ENCODE data around the gene GPATCH4.
"Not testable (repeated sequence)": the region's sequence is repeated elsewhere in the genome, so short reads cannot be mapped to it uniquely, and the experiment has no call there.

GPATCH4 gene

GRCh38 chr1:156594190-156594589 is 7.1 kb downstream of the GPATCH4 start:
- no peak for DNase-seq

GRCh38 chr1:156593661-156593989 is 7.7 kb downstream of the GPATCH4 start:
- DNase-seq = no peak

- DNase-seq = no peak
These were observed 8.2 kb downstream of the GPATCH4 start for GRCh38 chr1:156592910-156593660.

- DNase-seq = no peak
These were observed 8.9 kb downstream of the GPATCH4 start for GRCh38 chr1:156592158-156592909.

GRCh38 chr1:156591432-156592157 is 9.7 kb downstream of the GPATCH4 start, which contains the start of gene NAXE:
NAXE (plus strand) TSS chr1:156591776; CDS start chr1:156591805, 29 bp downstream.
- DNase-seq = peak; percentile 83

GRCh38 chr1:156591181-156591431 is 10.2 kb downstream of the GPATCH4 start:
- no peak for DNase-seq

GRCh38 chr1:156590326-156591180 is 10.7 kb downstream of the GPATCH4 start:
- DNase-seq = no peak

- DNase-seq = no peak
These were observed 11.7 kb downstream of the GPATCH4 start for GRCh38 chr1:156589546-156589945.

- DNase-seq = not testable (repeated sequence)
These were observed 13.4 kb downstream of the GPATCH4 start for GRCh38 chr1:156587927-156588326.

GRCh38 chr1:156586892-156587477 is 14.3 kb downstream of the GPATCH4 start:
- DNase-seq = no peak

- DNase-seq = no peak
These were observed 15.0 kb downstream of the GPATCH4 start for GRCh38 chr1:156586323-156586722.

- no peak for DNase-seq
These were observed 16.5 kb downstream of the GPATCH4 start for GRCh38 chr1:156584813-156585212.

- peak; percentile 93 for DNase-seq
These were observed 17.3 kb downstream of the GPATCH4 start for GRCh38 chr1:156583821-156584622.

GRCh38 chr1:156582388-156583017 is 18.8 kb downstream of the GPATCH4 start:
- DNase-seq = no peak

GRCh38 chr1:156581661-156582387 is 19.5 kb downstream of the GPATCH4 start:
- DNase-seq = no peak

- no peak for DNase-seq
These were observed 21.8 kb downstream of the GPATCH4 start, which contains the start of gene TTC24 for GRCh38 chr1:156579472-156579871. TTC24 (plus strand) TSS chr1:156579723; CDS start chr1:156581365, 1,642 bp downstream.

GRCh38 chr1:156578055-156578454 is 23.2 kb downstream of the GPATCH4 start:
- peak; percentile 48 for DNase-seq

GRCh38 chr1:156577550-156577949 is 23.7 kb downstream of the GPATCH4 start:
- DNase-seq = no peak

- DNase-seq = no peak
These were observed 27.1 kb downstream of the GPATCH4 start for GRCh38 chr1:156574039-156574633.

GRCh38 chr1:156572663-156573018 is 28.6 kb downstream of the GPATCH4 start:
- DNase-seq = no peak
